Adrenal gland (tissue), 5 donors: Measurements from ENCODE around the gene PDE3A.

Experiments used
- POLR2A ChIP-seq, 2 donors: fragments of 450-650 bp; IDR thresholded peaks; one replicate each; pipeline ENCODE4 v1.6.1; 2017; ENCODE audit warnings: antibody characterized with exemption in 2 of 2, mild to moderate bottlenecking in 2 of 2, moderate library complexity in 1 of 2
- TF ChIP-seq, protein P1 (sequence below), 6 experiments: fragments of 450-650 bp in 4 of 6; fragments of 200-600 bp in 2 of 6; sonication (generic) in 1 of 6; IDR thresholded peaks; 1 replicate in 5 of 6; 2 replicates in 1 of 6; pipeline versions ENCODE4 v1.5.1 to v1.8.0; 2016 to 2021; ENCODE audit warnings: antibody characterized with exemption in 6 of 6, mild to moderate bottlenecking in 2 of 6, moderate library complexity in 1 of 6
- donor health status: DM: no; HTN: no; CAD: no.

DNA sequence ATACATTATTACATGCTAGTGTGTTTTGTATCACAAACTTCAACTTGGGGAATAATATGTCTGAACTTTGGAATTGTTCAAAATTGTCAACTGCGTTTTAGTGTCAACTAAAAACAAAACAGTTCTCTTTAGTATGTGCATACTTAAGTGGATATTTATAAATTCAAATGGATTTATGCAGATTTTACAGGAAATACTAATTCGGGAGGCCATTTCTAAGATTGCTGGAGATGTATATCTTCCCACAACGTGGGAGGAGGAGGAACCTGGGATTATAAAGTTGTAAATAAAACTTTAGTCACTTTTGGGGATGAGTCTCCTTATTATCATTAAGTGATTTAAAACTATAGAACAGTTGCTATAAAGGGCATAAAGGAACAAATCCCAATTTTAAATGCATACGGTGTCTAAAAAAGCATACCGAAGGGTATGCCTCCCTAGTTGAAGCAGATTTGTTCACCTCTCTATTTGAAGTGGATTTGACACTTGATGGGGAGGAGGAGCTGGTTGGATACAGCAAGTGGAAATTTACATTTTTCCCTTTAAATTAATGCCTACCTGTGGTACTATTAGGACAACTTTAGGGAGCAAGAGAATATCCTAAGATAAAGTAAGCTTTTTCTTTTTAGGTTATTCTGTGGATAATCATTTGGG, 2.7 kb downstream of the PDE3A start:
- TF ChIP-seq, protein P1, sequence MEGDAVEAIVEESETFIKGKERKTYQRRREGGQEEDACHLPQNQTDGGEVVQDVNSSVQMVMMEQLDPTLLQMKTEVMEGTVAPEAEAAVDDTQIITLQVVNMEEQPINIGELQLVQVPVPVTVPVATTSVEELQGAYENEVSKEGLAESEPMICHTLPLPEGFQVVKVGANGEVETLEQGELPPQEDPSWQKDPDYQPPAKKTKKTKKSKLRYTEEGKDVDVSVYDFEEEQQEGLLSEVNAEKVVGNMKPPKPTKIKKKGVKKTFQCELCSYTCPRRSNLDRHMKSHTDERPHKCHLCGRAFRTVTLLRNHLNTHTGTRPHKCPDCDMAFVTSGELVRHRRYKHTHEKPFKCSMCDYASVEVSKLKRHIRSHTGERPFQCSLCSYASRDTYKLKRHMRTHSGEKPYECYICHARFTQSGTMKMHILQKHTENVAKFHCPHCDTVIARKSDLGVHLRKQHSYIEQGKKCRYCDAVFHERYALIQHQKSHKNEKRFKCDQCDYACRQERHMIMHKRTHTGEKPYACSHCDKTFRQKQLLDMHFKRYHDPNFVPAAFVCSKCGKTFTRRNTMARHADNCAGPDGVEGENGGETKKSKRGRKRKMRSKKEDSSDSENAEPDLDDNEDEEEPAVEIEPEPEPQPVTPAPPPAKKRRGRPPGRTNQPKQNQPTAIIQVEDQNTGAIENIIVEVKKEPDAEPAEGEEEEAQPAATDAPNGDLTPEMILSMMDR (IDR thresholded peaks at IDR 0.05) = no peak
- no peak for TF ChIP-seq POLR2A (IDR thresholded peaks at IDR 0.05)
